GM12874 (cell line): ENCODE data around the gene C21orf58.

Experiments used
- CTCF ChIP-seq: IDR thresholded peaks from 2 replicates; pipeline ENCODE4 v1.5.1; 2011; ENCODE audit warnings: low read depth, mild to moderate bottlenecking, control low read depth, low read length, moderate library complexity; ENCODE audit not compliant: insufficient read depth

C21orf58 gene

GRCh38 chr21:46352164-46352515 lies 28.5 kb upstream of the C21orf58 start:
- TF ChIP-seq CTCF: no peak

DNA sequence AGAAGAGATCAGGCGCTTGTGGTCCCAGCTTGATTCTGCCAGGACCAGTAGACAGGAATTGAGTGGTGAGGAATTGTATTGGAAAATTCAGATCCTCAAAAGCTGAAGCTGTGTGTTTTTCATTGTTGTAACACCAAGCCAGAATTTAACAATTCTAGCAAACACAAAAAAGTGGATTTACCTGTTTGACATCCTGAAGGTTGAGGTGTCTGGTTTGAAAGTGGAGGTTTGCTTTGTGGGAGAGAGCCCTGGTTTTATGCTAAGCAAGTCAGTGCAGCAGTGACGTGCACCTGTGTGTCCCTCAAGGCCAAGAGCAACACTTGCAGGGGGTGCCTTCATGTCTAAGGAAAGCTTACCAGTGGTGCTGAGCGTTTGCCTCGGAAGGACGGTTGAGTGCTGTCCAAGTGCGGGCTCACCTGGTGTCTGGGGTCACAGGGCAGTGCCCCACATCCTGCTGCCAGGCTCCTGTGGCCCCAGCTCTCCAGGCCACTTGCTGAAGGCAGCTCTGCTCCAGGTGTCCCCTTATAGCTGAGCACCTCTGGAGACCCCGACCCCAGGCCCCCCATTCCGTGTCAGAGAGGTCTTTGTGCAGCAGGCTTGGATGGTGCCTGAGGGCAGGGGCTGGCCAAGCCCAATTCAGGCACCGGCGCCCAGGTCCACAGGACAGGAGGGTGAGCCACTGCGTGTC lies 27.9 kb upstream of the C21orf58 start:
- no peak for TF ChIP-seq CTCF

DNA sequence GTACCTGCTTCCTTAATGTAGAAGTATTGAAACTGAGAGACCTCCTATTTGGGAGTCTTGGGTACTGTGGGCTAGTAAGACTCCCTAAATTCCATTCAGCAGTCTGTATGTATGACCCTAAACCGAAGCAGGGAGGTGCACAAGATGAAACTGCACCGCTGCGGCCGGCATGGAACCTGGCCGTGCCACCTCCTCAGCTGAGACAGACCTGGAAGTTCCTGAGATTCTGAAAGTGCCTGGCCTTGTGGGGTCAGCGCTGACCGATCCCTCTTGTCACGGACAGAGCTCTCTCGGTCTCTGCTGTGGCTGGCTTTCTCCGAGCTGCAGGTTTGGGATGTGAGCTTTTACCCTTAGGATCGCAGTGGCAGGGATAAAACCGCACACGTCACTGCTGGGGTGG lies 27.3 kb upstream of the C21orf58 start:
- TF ChIP-seq CTCF: no peak

DNA sequence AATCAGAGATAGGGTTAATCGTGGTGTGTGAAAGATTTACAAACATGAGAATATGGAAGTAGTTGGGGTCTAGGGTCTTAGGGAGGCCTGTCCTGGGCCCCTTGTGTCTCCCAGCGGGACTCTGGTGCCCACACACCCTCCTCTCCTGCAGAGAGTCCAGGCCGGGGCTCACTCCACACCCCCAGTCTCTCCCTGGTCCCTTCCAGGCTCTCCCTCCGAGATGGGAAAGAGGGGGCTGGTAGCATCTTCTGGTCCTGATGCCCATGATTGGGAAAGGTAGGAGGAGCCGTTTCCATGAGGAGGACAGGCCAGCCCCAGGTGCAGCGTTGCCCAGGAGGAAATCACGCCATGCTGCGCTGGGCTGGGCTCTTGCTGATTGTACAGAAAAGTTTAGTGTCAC lies 26.9 kb upstream of the C21orf58 start:
- no peak for TF ChIP-seq CTCF

- TF ChIP-seq CTCF: no peak
Observed at GRCh38 chr21:46349134-46349760, 25.6 kb upstream of the C21orf58 start.

DNA sequence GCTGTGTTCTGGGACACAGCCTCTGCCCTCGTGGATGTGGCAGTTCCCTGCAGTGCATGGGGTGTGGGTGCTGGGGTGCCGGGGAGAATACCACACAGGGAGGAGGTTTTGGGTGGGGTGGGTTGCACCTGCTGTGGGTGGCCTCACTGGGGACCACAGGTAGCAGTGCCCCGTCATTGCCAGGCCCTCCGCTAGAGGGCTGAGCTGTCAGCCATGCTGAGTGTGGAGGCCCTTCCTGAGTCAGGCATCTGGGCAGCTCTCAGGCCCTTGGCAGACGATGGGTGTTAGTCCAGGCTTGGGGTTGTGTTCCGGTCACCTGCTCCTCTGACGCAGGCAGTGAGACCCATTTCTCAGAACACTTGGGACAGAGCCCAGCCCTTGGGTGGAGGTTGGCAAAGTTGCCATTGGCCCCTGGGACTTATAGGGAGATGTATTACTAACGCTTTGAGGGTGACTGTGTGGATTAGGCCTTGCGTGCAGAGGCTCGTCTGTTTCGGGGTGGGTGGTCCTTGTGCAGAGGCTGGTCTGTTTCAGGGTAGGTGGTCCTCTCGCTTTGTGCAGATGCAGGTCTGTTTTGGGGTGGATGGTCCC lies 24.2 kb upstream of the C21orf58 start:
- no peak for TF ChIP-seq CTCF

- TF ChIP-seq CTCF: no peak
Observed at GRCh38 chr21:46347203-46347550, 23.5 kb upstream of the C21orf58 start.
